Adrenal gland (tissue), 5 donors: Measurements from ENCODE around the gene DPP9.

Experiments used
- CTCF ChIP-seq, 6 experiments: fragments of 450-650 bp in 4 of 6; fragments of 200-600 bp in 2 of 6; sonication (generic) in 1 of 6; IDR thresholded peaks; 1 replicate in 5 of 6; 2 replicates in 1 of 6; pipeline versions ENCODE4 v1.5.1 to v1.8.0; 2016 to 2021; ENCODE audit warnings: antibody characterized with exemption in 6 of 6, mild to moderate bottlenecking in 2 of 6, moderate library complexity in 1 of 6
- POLR2A ChIP-seq, 2 donors: fragments of 450-650 bp; IDR thresholded peaks; one replicate each; pipeline ENCODE4 v1.6.1; 2017; ENCODE audit warnings: antibody characterized with exemption in 2 of 2, mild to moderate bottlenecking in 2 of 2, moderate library complexity in 1 of 2
- donor health status: DM: no; HTN: no; CAD: no.

DNA sequence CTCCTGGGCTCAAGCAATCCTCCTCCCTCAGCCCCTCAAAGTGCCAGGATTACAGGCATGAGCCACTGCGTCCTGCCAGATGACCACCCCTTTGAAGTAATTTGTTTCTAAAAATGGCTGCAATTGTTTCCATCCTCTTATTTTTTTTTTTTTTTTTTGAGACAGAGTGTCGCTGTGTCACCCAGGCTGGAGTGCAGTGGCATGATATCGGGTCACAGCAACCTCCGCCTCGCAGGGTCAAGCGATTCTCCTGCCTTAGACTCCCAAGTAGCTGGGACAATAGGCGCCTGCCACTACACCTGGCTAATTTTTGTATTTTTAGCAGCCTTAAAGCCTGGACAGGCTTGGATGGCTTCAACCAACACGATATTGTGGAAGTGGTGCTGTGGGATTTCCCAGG, 22.3 kb upstream of the DPP9 start:
- TF ChIP-seq CTCF (IDR thresholded peaks at IDR 0.05) (no peak), POLR2A (IDR thresholded peaks at IDR 0.05) (no peak)
